Measurements from ENCODE around the gene MIA3.
A peak's percentile ranks its signal among the peaks of the same experiment; 100 is the strongest.

Gene MIA3

DNA sequence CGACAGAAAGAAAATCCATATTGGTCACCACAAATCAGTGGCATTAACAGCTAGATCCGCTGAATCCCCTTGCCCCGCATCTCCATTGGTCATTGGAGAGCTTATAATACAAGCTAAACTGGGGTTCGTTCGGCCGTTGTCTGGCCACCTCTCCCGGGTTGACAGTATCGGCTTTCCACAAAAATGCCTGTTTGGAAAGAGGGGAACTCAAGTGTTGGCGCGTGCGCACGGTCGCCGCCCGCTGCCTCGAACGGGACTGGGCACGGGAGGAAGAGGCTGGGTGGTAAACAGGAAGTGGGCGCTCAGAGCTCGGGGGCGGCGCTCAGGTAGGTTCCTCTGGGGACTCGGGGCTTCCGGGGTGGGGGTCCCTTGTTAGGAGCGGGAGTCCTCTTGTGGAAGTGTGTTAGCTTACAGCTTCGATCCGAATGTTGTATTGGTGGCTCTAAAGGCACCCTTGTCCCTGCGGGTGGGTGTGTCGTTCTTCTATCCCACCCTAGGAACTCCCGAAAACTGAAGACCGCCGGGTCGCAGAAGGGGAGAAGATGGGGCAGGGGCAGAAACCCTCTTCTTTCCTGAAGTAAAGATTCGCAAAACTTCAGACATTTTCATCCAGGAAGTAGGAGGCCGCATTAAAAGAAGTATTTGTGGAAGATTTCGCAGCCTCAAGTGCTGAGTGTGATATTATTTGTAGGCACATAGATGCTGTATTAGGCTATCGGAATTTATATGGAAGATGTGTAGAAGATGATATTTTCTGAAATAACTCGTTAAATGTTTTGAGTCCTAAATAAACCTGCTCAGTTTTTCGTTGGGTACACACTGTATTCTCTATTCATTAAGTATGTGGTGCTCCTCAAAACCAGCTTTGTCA, 95.4 kb downstream of the MIA3 start:
- FAIRE-seq (no peak), DNase-seq (ENCODE audit: insufficient read length, low spot score) (peak; percentile 77)
- peak; percentile 54; the same call in 1 of the 2 replicates for TF ChIP-seq POLR2A (IDR thresholded peaks at IDR 0.05; ENCODE audit: low read depth, low read length)

- no peak for DNase-seq (ENCODE audit: insufficient read length, low spot score)
- TF ChIP-seq POLR2A (IDR thresholded peaks at IDR 0.05; ENCODE audit: low read depth, low read length), result no peak
- FAIRE-seq, result no peak
Measured at GRCh38 chr1:222716393-222716792, 98.5 kb downstream of the MIA3 start.

Data from H54 (cell line).